Transverse colon (tissue), 4 donors: ENCODE results near the gene CEACAM4.

Experiments
- CTCF ChIP-seq, 5 experiments: fragments of 200-600 bp in 3 of 5; fragments of 450-650 bp in 2 of 5; sonication (generic) in 3 of 5; IDR thresholded peaks; 1 replicate in 2 of 5; 2 replicates in 3 of 5; pipeline ENCODE4 v1.5.1; 2016 to 2017; ENCODE audit warnings: antibody characterized with exemption in 5 of 5, inconsistent platforms in 3 of 5, mild to moderate bottlenecking in 2 of 5, moderate library complexity in 1 of 5
- POLR2A ChIP-seq: fragments of 450-650 bp; IDR thresholded peaks from one replicate; pipeline ENCODE4 v1.6.1; 2016; ENCODE audit warnings: antibody characterized with exemption, mild to moderate bottlenecking, moderate library complexity
- POLR2AphosphoS5 ChIP-seq, 3 donors: sonication (generic); formaldehyde crosslinking; IDR thresholded peaks; one replicate each; pipeline ENCODE4 v1.6.1; 2016; ENCODE audit warnings: antibody characterized with exemption in 3 of 3

DNA sequence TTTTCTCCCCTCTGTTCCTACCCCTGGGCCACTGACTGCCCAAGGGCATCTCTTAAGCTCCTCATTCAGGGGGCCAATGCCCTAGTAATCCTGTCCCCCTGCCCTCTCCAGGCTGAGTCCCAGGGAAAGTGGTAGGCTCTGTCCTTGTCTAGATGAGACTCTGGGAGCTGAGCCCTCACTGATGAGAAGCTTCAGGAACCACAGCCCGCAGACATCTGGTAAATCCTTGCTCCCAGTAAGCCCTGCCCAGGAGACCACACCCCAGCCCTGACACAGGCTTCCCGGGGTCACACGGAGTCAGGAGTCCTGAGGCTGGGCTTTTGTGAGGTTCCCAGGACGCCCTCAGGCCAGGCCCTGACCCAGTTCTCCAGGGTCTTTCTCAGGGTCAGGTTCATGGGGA lies 1.9 kb downstream of the CEACAM4 start:
- TF ChIP-seq POLR2A (no peak), POLR2AphosphoS5 (IDR thresholded peaks at IDR 0.05) (no peak), CTCF (IDR thresholded peaks at IDR 0.05) (no peak)
